ENCODE measurements around the gene FNDC1.
"Not testable (repeated sequence)": the region's sequence is repeated elsewhere in the genome, so short reads cannot be mapped to it uniquely, and the experiment has no call there.

Gene FNDC1

DNA sequence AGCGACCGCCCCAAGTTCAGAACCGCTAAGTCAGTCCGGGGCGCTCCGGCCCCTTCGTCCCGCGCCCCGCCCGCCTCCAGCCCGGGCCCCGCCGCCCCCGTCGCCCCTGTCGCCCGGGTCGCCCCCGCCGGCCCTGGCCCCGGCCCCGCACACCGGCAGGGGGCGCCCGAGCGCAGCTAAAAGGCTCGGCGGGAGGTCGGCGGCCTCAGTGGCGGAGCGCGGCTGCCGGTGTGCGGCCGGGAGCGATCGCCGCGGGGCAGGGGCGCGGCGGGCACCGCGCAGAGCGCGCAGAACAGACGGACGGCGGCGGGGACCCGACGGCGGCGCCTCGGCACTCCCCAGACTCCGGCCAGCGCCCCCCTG is at the start of gene FNDC1:
FNDC1 (plus strand) TSS at position 208 of the 363 bp plus-strand sequence. CDS start 197 bp downstream, outside the sequence.
- peak; percentile 75 for DNase-seq

DNA sequence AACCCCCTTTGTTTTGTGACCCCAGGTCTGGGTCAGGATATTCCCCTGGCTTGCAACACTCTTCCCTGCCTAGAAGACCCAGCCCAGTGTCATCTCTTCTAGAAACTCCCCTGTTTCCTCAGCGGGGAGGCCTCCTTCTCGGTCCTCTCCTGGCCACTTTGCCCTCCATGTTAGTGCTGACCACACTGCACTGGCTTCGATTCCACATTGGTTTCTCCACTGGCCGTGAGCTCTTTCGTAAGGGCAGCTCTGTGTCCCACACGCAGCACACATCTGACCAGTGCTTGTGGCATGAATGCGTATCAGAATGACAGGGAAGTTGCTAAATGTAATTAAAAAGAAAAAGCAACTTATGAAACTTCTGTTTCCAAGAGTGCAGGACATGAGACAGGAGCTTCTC is 49.4 kb upstream of the FNDC1 start:
- DNase-seq: no peak

DNA sequence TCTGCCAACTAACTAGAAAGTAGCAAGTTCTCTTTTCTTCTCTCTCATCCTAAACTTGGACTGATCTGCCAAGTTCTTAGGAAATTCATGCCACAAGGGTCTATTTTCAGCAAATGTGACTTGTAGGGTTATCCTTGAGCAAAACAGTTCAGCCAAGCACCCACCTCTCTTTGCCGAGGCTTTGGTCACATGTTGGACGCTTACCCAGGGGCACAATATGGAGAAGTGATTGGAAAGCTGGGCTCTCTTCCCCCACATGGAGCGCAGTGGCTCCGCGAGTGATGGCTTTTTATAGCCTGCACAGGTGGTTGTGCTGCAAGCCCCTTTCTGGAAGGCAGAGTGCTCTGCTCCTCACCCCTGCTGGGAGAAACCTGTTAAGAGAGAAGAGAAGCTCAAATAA is 47.7 kb upstream of the FNDC1 start:
- no peak for DNase-seq

- DNase-seq: no peak
Measured at GRCh38 chr6:159122453-159122852, 46.7 kb upstream of the FNDC1 start.

DNA sequence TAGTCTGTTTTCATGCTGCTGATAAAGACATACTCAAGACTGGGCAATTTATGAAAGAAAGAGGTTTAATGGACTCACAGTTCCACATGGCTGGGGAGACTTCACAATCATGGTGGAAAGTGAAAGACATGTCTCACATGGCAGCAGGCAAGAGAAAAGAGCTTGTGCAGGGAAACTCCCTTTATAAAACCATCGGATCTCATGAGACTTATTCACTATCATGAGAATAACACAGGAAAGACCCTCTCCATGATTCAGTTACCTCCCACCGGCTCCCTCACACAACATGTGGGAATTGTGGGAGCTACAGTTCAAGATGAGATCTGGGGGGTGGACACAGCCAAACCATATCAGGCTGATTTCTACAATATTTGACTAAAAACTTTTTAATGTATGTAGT is 45.4 kb upstream of the FNDC1 start:
- DNase-seq: not testable (repeated sequence)

- no peak for DNase-seq
Measured at GRCh38 chr6:159125014-159125609, 44.1 kb upstream of the FNDC1 start.

- DNase-seq: peak; percentile 54
Measured at GRCh38 chr6:159125951-159126352, 43.2 kb upstream of the FNDC1 start.

- DNase-seq: no peak
Measured at GRCh38 chr6:159126590-159126989, 42.6 kb upstream of the FNDC1 start.

DNA sequence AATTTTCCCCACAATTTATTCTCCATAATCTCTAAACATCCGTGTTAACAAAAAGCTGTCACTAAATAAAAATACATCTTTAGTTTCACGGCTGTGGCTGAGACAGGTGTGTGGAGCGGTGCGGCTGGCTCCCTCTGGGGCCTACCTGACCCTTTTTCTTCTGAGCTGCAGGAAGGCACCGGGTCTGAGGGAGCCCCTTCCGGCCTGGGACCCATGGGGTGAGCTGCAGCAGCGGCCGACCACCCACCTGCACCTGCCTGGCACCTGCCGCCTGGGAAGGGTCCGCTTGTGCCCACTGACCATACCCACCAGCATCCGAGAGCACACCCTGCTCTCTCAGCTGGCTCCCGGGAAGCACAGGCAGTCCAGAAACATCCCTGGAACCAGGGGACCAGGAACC is 41.5 kb upstream of the FNDC1 start:
- no peak for DNase-seq

- DNase-seq: no peak
Measured at GRCh38 chr6:159128978-159129377, 40.2 kb upstream of the FNDC1 start.

DNA sequence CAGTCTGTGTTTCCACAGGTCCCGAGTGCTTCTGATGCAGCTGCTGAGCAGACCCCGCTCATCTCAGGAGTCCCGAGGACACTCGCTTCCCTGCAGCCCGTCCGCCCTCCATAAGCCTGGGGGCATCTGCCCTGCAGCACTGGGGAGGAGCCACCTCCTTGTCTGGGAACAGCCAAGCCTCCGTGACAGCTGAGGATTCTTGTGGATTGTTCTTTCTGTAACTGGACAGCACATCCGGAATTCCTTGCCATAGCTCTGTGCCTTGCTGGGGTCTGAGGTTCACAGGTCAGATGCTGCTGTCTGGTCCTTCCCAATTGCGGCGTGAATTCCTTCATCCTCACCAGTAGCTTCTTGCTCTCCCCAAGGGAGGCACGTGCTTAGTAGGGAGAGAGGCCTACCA is 38.4 kb upstream of the FNDC1 start:
- DNase-seq: no peak

- no peak for DNase-seq
Measured at GRCh38 chr6:159131709-159132108, 37.5 kb upstream of the FNDC1 start.

DNA sequence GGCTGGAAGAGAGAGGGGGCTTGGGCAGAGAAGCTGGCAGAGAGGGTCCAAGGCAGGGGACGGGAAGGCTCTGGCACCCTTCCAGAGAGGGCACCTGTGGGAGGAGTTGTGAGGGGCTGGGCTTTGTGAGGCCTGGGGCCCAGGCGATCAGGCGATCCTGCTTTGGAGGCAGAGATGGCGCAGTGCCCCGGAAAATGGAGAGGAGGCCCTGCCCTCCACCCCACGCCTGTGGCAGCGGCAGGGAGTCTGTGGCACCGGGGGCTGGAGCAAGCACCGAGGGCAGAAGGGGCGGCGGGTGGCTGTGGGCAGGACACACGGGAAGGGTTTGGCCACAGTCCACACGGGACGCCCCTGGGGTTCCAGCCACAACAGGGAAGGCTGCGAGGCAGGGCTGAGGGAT is 36.5 kb upstream of the FNDC1 start:
- DNase-seq: no peak

DNA sequence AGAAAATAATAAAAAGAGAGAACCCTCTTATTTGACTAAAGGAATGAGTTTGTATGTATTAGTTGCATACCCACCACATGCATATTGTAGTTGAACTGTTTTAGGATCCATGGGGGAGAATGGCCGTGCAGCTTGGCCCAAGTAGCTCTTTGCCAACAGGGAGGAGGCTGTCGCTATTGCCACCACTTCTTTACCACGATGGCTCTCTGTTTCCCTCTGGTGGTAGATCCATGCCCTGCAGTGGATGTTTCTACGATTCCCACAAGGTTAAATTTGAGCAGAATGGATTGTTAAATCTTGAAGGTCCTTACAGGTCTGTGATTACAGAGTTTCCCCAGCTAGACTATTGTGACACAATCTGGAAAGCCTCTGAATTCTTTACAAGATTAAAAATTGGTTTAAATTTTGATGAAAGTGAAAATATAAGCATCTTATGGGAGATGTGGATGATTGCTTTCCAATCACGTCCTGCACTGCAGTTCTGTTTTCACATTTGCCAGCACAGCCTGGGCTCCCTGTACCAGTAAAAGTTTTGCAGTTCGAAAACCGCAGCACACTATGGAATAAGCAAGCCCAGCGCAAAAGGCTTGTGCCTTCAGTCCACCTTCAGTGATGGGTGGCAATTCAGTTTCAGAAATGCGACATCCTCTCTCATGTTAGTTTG is 34.4 kb upstream of the FNDC1 start:
- peak; percentile 86 for DNase-seq

DNA sequence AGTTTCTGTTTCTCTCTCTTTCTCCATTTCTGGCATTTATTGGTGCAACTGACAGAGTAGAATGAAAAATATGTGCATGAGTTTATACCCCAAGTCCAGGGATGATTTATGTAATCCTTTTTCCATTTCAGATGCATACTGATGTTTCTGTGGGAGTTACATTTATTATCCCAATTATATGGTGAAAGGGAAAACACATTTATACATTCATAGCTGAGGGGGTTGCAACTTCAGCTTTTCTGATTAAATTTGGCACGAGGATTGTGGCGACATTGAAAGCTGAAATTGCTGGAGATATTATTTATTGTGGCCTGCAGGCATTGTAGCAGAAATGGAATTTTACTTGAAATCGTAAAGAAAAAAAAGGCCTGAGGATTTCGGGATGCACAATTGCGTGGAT is 31.5 kb upstream of the FNDC1 start:
- DNase-seq: no peak

GRCh38 chr6:159142531-159142930 is 26.7 kb upstream of the FNDC1 start:
- no peak for DNase-seq

- DNase-seq: no peak
Measured at GRCh38 chr6:159148641-159149040, 20.6 kb upstream of the FNDC1 start.

GRCh38 chr6:159149641-159150040 is 19.6 kb upstream of the FNDC1 start:
- no peak for DNase-seq

- DNase-seq: peak; percentile 71
Measured at GRCh38 chr6:159151266-159151855, 17.8 kb upstream of the FNDC1 start.

DNA sequence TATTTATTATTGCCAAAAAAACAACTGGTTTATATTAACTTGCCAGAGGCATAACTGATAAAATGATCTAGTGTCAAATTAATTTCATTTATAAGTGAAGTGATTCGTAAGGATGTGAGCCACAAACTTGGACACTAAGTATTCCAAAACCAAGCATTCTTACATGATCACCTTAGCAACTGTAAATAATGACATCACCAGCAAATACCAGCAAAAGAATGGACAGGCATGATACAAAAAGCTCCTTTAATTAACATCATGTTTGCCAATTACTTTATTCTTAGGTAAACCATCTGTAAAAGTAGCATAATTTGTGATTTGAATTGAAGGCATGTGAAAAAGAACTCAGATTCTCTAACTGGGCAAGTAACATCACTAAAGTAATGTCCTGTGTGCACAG is 17.2 kb upstream of the FNDC1 start:
- DNase-seq: no peak

DNA sequence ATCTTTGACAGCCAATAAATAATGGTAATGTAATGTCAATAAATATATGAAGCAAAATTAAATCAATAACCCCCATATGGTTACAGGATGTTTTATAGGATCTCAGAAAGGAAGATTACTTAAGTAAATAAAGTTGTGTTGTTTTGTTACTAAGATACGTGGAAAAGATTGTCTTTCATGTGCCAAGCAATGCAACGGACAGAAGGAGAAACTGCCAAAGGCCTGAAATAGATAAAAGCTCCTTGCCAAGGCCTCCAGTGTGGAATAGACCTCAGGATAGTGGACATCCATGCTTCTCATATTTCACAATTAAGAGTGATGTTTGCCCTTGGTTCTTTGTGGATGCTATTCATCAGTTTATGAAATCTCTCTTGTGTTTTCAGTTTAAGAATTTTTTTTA is 16.4 kb upstream of the FNDC1 start:
- DNase-seq: no peak

DNA sequence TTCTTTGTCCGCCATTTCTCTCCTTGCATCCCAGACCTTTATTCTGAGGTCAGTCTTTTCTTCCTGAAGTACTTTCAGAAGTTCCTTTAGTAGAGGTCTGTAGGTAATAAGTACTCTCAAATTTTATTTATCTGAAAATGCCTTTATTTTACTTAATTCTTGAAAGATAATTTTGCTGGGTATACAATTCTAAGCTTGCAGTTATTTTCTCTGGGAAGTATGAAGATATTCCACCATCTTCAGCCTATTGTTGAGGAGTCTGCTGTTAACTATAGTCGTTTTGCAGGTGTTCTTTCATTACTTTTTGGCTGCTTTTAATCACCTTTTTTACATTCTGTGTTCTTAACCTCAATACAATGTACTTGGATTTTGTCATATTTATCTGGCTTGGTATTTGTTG is 13.5 kb upstream of the FNDC1 start:
- no peak for DNase-seq

DNA sequence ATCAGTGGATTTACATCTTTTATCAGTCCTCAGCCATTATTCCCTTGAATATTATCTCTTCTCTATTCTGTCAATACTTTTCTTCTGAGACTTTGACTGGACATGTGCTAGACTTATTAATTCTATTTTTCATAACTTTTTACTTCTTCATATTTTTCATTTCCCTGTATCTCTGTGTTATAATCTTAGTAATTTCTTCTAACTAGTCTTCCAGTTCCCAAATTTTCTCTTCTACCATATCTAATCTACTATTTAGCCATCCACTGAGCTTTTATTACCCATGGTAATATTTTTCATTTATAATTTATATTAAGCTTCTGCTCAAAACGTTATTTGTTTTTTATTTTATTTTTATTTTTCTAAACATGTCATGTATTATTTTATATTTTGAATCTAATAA is 13.1 kb upstream of the FNDC1 start:
- no peak for DNase-seq

- DNase-seq: no peak
Measured at GRCh38 chr6:159157431-159157830, 11.8 kb upstream of the FNDC1 start.

DNA sequence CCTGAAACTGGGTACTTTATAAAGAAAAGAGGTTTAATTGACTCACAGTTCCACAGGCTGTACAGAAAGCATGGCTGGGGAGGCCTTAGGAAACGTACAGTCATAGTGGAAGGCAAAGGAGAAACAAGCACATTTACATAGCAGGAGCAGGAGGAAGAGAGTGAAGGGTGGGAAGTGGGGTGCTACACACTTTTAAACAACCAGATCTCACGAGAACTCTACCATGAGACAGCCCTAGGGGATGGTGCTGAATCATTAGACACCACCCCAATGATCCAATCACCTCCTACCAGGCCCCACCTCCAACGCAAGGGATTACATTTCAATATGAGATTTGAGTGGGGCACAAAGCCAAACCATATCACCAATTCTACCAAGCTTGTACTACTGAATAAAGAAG is 7.4 kb upstream of the FNDC1 start:
- no peak for DNase-seq
